KMS-11 (cell line): Measurements from ENCODE around the gene CARHSP1.

Experiments used
- H2AFZ ChIP-seq: fragments of 200-600 bp; sonication (generic); 2 replicates; pipeline ENCODE4 v1.6.1; 2016; ENCODE audit warnings: antibody characterized with exemption, mixed run types, low read depth
- H3K27ac ChIP-seq: fragments of 200-600 bp; sonication (generic); 2 replicates; pipeline ENCODE4 v1.6.1; 2016; ENCODE audit warnings: mild to moderate bottlenecking, mixed run types
- H3K27me3 ChIP-seq: fragments of 200-600 bp; sonication (generic); 2 replicates; pipeline ENCODE4 v1.6.1; 2017; ENCODE audit warnings: mild to moderate bottlenecking, low read depth, mixed run types, moderate library complexity; ENCODE audit not compliant: insufficient read depth
- H3K36me3 ChIP-seq: fragments of 200-600 bp; sonication (generic); 2 replicates; pipeline ENCODE4 v1.6.1; 2017; ENCODE audit warnings: mild to moderate bottlenecking, mixed run types; ENCODE audit not compliant: insufficient read depth
- H3K4me1 ChIP-seq: fragments of 200-600 bp; sonication (generic); 2 replicates; pipeline ENCODE4 v1.6.1; 2016; ENCODE audit warnings: mild to moderate bottlenecking, low read depth, mixed run types; ENCODE audit not compliant: poor library complexity, severe bottlenecking
- H3K4me2 ChIP-seq: fragments of 200-600 bp; sonication (generic); 2 replicates; pipeline ENCODE4 v1.7.0; 2016; ENCODE audit warnings: mild to moderate bottlenecking, mixed run types
- H3K4me3 ChIP-seq: fragments of 200-600 bp; sonication (generic); IDR thresholded peaks from 2 replicates; pipeline ENCODE4 v1.6.1; 2017; ENCODE audit warnings: low read depth, low read length, mixed read lengths; ENCODE audit not compliant: insufficient read depth
- H3K79me2 ChIP-seq: fragments of 200-600 bp; sonication (generic); 2 replicates; pipeline ENCODE4 v1.6.1; 2016; ENCODE audit warnings: low read depth, mixed run types; ENCODE audit not compliant: insufficient read depth
- H3K9ac ChIP-seq: fragments of 200-600 bp; sonication (generic); 2 replicates; pipeline ENCODE4 v1.6.1; 2016; ENCODE audit warnings: mild to moderate bottlenecking, mixed run types
- H4K20me1 ChIP-seq: fragments of 200-600 bp; sonication (generic); 2 replicates; pipeline ENCODE4 v1.6.1; 2016; ENCODE audit warnings: mild to moderate bottlenecking, mixed run types; ENCODE audit not compliant: insufficient read depth
- CTCF ChIP-seq: fragments of 200-600 bp; sonication (generic); conservative IDR thresholded peaks from 2 replicates; pipeline ENCODE4 v1.6.1; 2017; ENCODE audit warnings: low read depth, mild to moderate bottlenecking, antibody characterized with exemption, low read length, moderate library complexity, mixed read lengths

The CARHSP1 gene

DNA sequence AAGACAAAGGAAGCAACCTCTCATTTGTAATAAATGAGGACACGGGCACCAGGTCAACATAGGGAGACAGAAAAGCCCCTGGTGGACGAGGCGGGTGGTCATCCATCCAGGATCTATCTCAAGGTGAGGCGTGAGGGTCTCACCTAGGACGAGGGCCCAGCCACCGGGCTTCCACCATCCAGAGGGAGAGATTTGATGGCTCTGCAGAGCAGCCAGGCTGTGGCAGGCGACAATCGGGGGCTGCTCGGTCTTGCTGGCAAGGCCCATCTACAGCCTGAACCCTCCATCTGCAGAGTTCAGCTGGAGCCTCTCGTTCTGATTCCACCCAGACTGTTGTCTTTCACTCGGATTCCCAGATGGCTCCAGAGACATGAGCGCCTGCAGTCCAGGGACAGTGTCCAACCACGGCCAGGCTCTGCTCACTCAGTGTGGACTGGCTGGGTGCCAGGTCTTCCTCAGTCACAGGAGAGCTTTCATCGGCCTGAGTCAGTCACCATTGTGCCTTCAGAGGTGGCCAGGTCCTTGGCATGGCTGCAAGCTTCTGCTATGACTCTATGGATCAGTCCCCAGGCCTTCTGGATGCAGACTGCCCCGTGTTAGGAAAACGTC is 19.2 kb upstream of the CARHSP1 start:
- H3K27me3 ChIP-seq, result no peaks in the 10 kb centered on the region; the same call in 1 of the 2 replicates
- no peak for TF ChIP-seq CTCF
- H3K4me1 ChIP-seq, result peaks cover 27% of the 10 kb centered on the region
- H3K4me3 ChIP-seq, result no peak overlapping the region
- H4K20me1 ChIP-seq, result peaks cover 4% of the 10 kb centered on the region; the same call in 1 of the 2 replicates
- H3K4me2 ChIP-seq, result no peak overlapping the region
- H3K79me2 ChIP-seq, result no peaks in the 10 kb centered on the region
- peaks cover 4% of the 10 kb centered on the region; the same call in 1 of the 2 replicates for H3K36me3 ChIP-seq
- H2AFZ ChIP-seq, result no peak overlapping the region
- H3K27ac ChIP-seq, result no peak overlapping the region
- no peak overlapping the region for H3K9ac ChIP-seq

DNA sequence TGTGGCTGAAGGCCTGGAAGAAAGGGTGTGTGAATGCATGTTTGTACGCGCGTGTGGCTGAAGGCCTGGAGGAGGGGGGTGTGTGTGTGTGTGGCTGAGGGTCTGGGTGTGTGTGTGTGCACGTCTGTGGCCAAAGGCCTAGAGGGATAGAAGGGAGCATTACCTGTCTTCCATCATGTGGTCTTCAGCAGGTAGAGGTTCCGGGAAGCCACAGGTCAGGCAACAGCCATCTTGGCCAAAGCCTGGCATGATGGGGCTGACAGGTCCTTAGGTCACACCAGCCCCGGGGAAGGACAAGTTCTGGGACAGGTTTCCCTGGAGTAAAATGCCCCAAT is 18.6 kb upstream of the CARHSP1 start:
- peaks cover 27% of the 10 kb centered on the region for H3K4me1 ChIP-seq
- no peak overlapping the region for H3K27ac ChIP-seq
- peaks cover 4% of the 10 kb centered on the region; the same call in 1 of the 2 replicates for H3K36me3 ChIP-seq

DNA sequence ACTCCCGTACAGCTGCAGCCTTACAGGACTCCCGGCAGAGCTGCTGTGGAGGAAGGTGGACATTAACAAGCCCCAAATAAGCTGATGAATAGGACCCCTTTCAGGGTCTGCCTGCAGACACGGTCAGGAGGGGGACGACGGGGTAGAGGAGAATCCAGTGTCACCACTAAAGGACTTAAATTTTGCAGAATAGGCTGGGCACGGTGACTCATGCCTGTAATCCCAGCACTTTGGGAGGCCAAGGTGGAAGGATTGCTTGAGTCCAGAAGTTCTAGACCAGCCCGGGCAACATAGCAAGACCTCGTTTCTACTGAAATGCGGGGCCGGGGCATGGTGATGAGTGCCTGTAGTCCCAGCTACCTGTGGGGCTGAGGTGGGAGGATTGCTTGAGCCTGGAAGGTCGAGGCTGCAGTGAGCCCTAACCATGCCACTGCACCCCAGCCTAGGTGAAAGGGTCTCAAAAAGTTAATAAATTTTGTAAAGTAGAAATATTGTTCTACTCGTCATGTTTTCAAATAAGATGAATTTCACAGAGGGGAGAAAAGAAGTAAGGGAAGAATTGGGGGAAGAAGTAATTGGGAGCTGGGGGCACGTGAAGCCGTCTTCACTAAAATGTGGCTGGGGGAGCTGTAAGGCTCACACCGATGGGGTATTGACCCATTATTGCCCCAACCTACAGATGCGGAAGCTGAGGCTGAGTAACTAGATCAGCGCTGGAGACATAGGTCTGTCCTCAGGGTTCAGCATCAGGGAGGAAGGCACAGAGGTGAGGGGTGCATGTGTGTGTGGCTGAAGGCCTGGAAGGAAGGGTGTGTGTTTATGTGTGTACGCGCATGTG is 18.0 kb upstream of the CARHSP1 start:
- no peak overlapping the region for H2AFZ ChIP-seq
- no peak overlapping the region for H3K4me3 ChIP-seq
- peaks cover 3% of the 10 kb centered on the region; the same call in 1 of the 2 replicates for H4K20me1 ChIP-seq
- peaks cover 27% of the 10 kb centered on the region for H3K4me1 ChIP-seq
- no peak overlapping the region for H3K9ac ChIP-seq
- H3K4me2 ChIP-seq, result no peak overlapping the region
- H3K27ac ChIP-seq, result no peak overlapping the region
- no peaks in the 10 kb centered on the region for H3K79me2 ChIP-seq
- H3K36me3 ChIP-seq, result peaks cover 4% of the 10 kb centered on the region; the same call in 1 of the 2 replicates
- H3K27me3 ChIP-seq, result no peaks in the 10 kb centered on the region; the same call in 1 of the 2 replicates
- no peak for TF ChIP-seq CTCF

More for the DNA sequence above, 18.6 kb upstream of the CARHSP1 start:
- no peak overlapping the region for H3K4me2 ChIP-seq
- no peak for TF ChIP-seq CTCF
- H3K9ac ChIP-seq, result no peak overlapping the region
- H3K4me3 ChIP-seq, result no peak overlapping the region
- H3K79me2 ChIP-seq, result no peaks in the 10 kb centered on the region
- no peak overlapping the region for H2AFZ ChIP-seq
- H3K27me3 ChIP-seq, result no peaks in the 10 kb centered on the region; the same call in 1 of the 2 replicates
- peaks cover 3% of the 10 kb centered on the region; the same call in 1 of the 2 replicates for H4K20me1 ChIP-seq

- 0 out of 2 replicates have a peak, but pooled peaks have one; percentile 7 for TF ChIP-seq CTCF
- H3K36me3 ChIP-seq, result no peaks in the 10 kb centered on the region
- peaks cover 27% of the 10 kb centered on the region for H3K4me1 ChIP-seq
- H3K79me2 ChIP-seq, result no peaks in the 10 kb centered on the region
- peaks cover 3% of the 10 kb centered on the region; the same call in 1 of the 2 replicates for H4K20me1 ChIP-seq
- no peak overlapping the region for H3K4me3 ChIP-seq
- no peak overlapping the region for H3K9ac ChIP-seq
- no peak overlapping the region for H3K4me2 ChIP-seq
- H3K27ac ChIP-seq, result no peak overlapping the region
- no peak overlapping the region for H2AFZ ChIP-seq
- H3K27me3 ChIP-seq, result no peaks in the 10 kb centered on the region; the same call in 1 of the 2 replicates
These were observed 17.1 kb upstream of the CARHSP1 start for GRCh38 chr16:8885674-8886592.
